Tibial nerve (tissue), 3 donors: ENCODE results near the gene OR9Q1.

Source experiments
- CTCF ChIP-seq, 5 experiments: fragments of 200-600 bp in 3 of 5; fragments of 450-650 bp in 2 of 5; sonication (generic) in 3 of 5; IDR thresholded peaks; one replicate each; pipeline ENCODE4 v1.5.1; 2016 to 2019; ENCODE audit warnings: antibody characterized with exemption in 5 of 5, mild to moderate bottlenecking in 3 of 5, moderate library complexity in 2 of 5
- POLR2A ChIP-seq, 2 donors: fragments of 450-650 bp; IDR thresholded peaks; one replicate each; pipeline ENCODE4 v1.6.1; 2017; ENCODE audit warnings: antibody characterized with exemption in 2 of 2, mild to moderate bottlenecking in 2 of 2, moderate library complexity in 2 of 2

GRCh38 chr11:58030653-58031052 lies 7.0 kb downstream of the OR9Q1 start, which contains the start of gene OR6Q1:
- TF ChIP-seq CTCF (IDR thresholded peaks at IDR 0.05): no peak
- no peak for TF ChIP-seq POLR2A (IDR thresholded peaks at IDR 0.05)
